Right atrium auricular region (tissue), 2 donors: ENCODE measurements around the gene FSHB. TPM values are rescaled to one million over a fixed set of nuclear protein-coding genes. Genes with fewer than 3 reads are reported as not detected.
"Not testable (repeated sequence)": the region's sequence is repeated elsewhere in the genome, so short reads cannot be mapped to it uniquely, and the experiment has no call there.

Experiments
- DNase-seq: peaks from one replicate; pipeline ENCODE4 v3.0.0-alpha.2; 2019; ENCODE audit warnings: low spot score
- H3K27ac ChIP-seq, 2 donors: fragments of 200-600 bp; sonication (generic); 1 replicate in 1 of 2; 2 replicates in 1 of 2; pipeline ENCODE4 v1.5.1; 2016 to 2019
- H3K27me3 ChIP-seq, 2 donors: fragments of 200-600 bp; sonication (generic); one replicate each; pipeline versions ENCODE4 v1.5.1 to v1.6.0; 2017 to 2019
- H3K36me3 ChIP-seq: fragments of 200-600 bp; sonication (generic); one replicate; pipeline ENCODE4 v1.5.1; 2016
- H3K4me1 ChIP-seq, 2 donors: fragments of 200-600 bp; sonication (generic); one replicate each; pipeline versions ENCODE4 v1.5.1 to v1.6.0; 2017 to 2019
- H3K4me3 ChIP-seq, 2 donors: fragments of 200-600 bp; sonication (generic); 1 replicate in 1 of 2; 2 replicates in 1 of 2; pipeline ENCODE4 v1.5.1; 2017 to 2019; ENCODE audit warnings: mild to moderate bottlenecking in 1 of 2, moderate library complexity in 1 of 2
- H3K9me3 ChIP-seq, 2 donors: fragments of 200-600 bp; sonication (generic); one replicate each; pipeline ENCODE4 v1.5.1; 2019
- total RNA-seq, 2 donors: library from RNA; depleted of rRNA; stranded (reverse); fragments of >200 nt; gene quantifications; one replicate each; pipeline ENCODE4 v1.1.0, GENCODE V29; 2016
- TF ChIP-seq, protein P1 (sequence below), 2 donors: fragments of 200-600 bp; sonication (generic); IDR thresholded peaks; one replicate each; pipeline ENCODE4 v1.5.1; 2019; ENCODE audit warnings: antibody characterized with exemption in 2 of 2

FSHB gene
- total RNA-seq: not detected

DNA sequence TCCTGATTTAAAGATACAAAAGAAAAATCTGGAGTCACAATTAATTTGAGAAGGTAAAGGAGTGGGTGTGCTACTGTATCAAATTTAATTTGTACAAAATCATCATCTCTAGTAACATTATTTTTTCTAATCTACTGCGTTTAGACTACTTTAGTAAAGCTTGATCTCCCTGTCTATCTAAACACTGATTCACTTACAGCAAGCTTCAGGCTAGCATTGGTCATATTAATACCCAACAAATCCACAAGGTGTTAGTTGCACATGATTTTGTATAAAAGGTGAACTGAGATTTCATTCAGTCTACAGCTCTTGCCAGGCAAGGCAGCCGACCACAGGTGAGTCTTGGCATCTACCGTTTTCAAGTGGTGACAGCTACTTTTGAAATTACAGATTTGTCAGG, at the start of gene FSHB:
Gene FSHB (plus strand): TSS at position 301 of the 400 bp plus-strand sequence. CDS start 889 bp downstream, outside the sequence.
- no peaks in the 10 kb centered on the region for H3K4me1 ChIP-seq
- TF ChIP-seq, protein P1, sequence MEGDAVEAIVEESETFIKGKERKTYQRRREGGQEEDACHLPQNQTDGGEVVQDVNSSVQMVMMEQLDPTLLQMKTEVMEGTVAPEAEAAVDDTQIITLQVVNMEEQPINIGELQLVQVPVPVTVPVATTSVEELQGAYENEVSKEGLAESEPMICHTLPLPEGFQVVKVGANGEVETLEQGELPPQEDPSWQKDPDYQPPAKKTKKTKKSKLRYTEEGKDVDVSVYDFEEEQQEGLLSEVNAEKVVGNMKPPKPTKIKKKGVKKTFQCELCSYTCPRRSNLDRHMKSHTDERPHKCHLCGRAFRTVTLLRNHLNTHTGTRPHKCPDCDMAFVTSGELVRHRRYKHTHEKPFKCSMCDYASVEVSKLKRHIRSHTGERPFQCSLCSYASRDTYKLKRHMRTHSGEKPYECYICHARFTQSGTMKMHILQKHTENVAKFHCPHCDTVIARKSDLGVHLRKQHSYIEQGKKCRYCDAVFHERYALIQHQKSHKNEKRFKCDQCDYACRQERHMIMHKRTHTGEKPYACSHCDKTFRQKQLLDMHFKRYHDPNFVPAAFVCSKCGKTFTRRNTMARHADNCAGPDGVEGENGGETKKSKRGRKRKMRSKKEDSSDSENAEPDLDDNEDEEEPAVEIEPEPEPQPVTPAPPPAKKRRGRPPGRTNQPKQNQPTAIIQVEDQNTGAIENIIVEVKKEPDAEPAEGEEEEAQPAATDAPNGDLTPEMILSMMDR (IDR thresholded peaks at IDR 0.05): no peak
- H3K27ac ChIP-seq: no peak within 1 kb of the TSS
- peaks cover 0 to 8% of the 10 kb centered on the region in 2 donors for H3K9me3 ChIP-seq
- H3K36me3 ChIP-seq: no peaks in the 10 kb centered on the region
- DNase-seq: no peak
- no peak within 1 kb of the TSS for H3K4me3 ChIP-seq
- H3K27me3 ChIP-seq: no peaks in the 10 kb centered on the region

GRCh38 chr11:30186748-30187147, 44.1 kb upstream of the FSHB start:
- peaks cover 0 to 17% of the 10 kb centered on the region in 2 donors for H3K9me3 ChIP-seq
- no peaks in the 10 kb centered on the region for H3K27me3 ChIP-seq
- H3K27ac ChIP-seq: no peak overlapping the region
- no peaks in the 10 kb centered on the region for H3K4me1 ChIP-seq
- DNase-seq: no peak
- no peaks in the 10 kb centered on the region for H3K36me3 ChIP-seq
- TF ChIP-seq, protein P1 (IDR thresholded peaks at IDR 0.05): no peak
- no peak overlapping the region for H3K4me3 ChIP-seq

- TF ChIP-seq, protein P1 (IDR thresholded peaks at IDR 0.05): no peak
- Histone ChIP-seq H3K4me3 (no peak overlapping the region), H3K27me3 (no peaks in the 10 kb centered on the region), H3K27ac (no peak overlapping the region), H3K9me3 (no peaks in the 10 kb centered on the region), H3K4me1 (no peaks in the 10 kb centered on the region), H3K36me3 (no peaks in the 10 kb centered on the region)
- no peak for DNase-seq
Observed at GRCh38 chr11:30192620-30193019, 38.2 kb upstream of the FSHB start.

DNA sequence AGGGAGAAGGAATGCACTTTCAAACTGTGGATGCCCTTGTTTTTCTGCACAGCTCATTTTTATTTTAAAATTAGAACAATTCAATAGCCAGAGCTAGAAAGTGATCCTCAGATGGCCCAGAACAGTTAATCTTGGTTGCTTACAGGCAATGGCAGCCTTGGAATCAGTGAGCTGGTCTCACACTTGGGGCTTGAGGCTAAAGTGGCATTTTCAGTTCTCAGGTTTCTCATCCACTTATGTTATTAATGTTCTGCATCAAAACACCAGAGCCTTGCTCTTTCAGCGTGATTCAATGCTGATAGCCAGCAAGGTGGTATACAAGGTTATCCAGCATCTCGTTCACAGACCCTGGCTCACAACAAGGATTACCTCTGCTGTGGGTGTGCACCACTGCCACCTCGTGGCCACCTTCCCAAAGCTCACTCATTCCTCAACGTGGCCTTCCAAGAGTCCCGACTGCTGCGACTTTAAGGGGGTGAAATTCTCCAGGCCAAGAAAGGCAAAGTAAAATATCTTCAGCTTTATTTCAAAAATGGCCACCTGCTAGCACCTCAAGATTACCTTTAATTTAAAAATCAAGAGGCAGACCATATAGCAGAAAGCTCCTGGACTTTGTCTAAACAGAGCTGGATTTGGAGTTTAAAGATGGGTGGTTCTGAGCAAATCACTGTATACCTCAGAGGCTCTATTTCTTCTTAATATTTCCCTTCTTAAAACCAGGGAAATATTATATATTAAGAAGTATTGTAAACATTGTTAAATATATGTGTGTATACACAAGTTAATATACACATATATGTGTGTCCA, 34.2 kb upstream of the FSHB start:
- no peaks in the 10 kb centered on the region for H3K4me1 ChIP-seq
- peak; percentile 73 for DNase-seq
- H3K36me3 ChIP-seq: no peaks in the 10 kb centered on the region

DNA sequence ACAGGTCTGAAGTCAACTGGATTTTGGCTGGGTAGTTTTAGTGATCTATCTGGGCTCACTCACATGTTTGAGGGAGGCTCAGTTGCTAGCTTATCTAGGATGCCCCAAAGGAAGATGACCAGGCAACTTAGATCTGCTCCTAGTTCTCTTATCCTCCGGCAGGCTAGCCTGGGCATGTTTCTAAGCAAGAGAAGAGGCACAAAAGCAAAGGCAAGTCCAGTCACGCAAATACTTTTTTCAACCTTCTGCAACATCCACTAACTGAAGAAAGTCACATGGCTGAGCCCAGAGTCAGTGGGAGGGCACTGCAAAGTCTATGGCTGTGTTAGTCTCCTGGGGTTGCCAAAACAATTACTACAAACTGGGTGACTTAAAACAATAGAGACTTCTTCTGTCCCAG, 32.9 kb upstream of the FSHB start:
- TF ChIP-seq, protein P1 (IDR thresholded peaks at IDR 0.05): no peak
- no peak for DNase-seq
- no peak overlapping the region for H3K4me3 ChIP-seq
- H3K4me1 ChIP-seq: no peaks in the 10 kb centered on the region
- peaks cover 0 to 4% of the 10 kb centered on the region in 2 donors for H3K9me3 ChIP-seq
- H3K36me3 ChIP-seq: no peaks in the 10 kb centered on the region
- H3K27me3 ChIP-seq: no peaks in the 10 kb centered on the region
- no peak overlapping the region for H3K27ac ChIP-seq

More for the DNA sequence above, 34.2 kb upstream of the FSHB start:
- H3K4me3 ChIP-seq: no peak overlapping the region
- no peaks in the 10 kb centered on the region for H3K27me3 ChIP-seq
- peaks cover 0 to 4% of the 10 kb centered on the region in 2 donors for H3K9me3 ChIP-seq
- TF ChIP-seq, protein P1 (IDR thresholded peaks at IDR 0.05): peak; percentile 55 to 82
- no peak overlapping the region for H3K27ac ChIP-seq

DNA sequence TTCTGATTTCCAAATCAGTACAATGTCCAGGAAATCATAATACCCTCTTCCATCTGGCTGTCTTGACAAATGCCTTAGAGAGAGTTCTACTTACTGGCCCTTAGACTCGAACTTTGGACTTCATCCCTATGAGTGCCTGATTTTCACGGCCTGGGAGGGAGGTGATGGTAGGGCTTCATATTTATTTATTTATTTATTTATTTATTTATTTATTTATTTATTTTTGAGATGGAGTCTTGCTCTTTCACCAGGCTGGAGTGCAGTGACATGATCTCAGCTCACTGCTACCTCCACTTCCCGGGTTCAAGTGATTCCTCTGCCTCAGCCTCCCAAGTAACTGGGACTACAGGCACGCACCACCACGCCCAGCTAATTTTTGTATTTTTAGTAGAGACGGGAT, 27.8 kb upstream of the FSHB start:
- H3K27ac ChIP-seq, H3K4me3 ChIP-seq, H3K4me1 ChIP-seq, H3K27me3 ChIP-seq, H3K9me3 ChIP-seq, H3K36me3 ChIP-seq, DNase-seq: not testable (repeated sequence)
